ENCODE measurements around the gene ERN1.

- TF ChIP-seq PTBP1 (IDR thresholded peaks at IDR 0.05; ENCODE audit: low read depth, low read length, poor library complexity, severe bottlenecking) (no peak), KDM3A (CRISPR knock-in tag; IDR thresholded peaks at IDR 0.05; ENCODE audit: low read depth) (no peak), MTA3 (CRISPR knock-in tag; IDR thresholded peaks at IDR 0.05) (no peak), ZNF768 (CRISPR knock-in tag; IDR thresholded peaks at IDR 0.05) (no peak), ZNF776 (CRISPR knock-in tag; IDR thresholded peaks at IDR 0.05) (no peak), RBM22 (optimal IDR thresholded peaks at IDR 0.05; ENCODE audit: low read length) (no peak), CHD2 (IDR thresholded peaks at IDR 0.05; ENCODE audit: low read depth, low read length) (no peak)
- TF ChIP-seq, protein P1, sequence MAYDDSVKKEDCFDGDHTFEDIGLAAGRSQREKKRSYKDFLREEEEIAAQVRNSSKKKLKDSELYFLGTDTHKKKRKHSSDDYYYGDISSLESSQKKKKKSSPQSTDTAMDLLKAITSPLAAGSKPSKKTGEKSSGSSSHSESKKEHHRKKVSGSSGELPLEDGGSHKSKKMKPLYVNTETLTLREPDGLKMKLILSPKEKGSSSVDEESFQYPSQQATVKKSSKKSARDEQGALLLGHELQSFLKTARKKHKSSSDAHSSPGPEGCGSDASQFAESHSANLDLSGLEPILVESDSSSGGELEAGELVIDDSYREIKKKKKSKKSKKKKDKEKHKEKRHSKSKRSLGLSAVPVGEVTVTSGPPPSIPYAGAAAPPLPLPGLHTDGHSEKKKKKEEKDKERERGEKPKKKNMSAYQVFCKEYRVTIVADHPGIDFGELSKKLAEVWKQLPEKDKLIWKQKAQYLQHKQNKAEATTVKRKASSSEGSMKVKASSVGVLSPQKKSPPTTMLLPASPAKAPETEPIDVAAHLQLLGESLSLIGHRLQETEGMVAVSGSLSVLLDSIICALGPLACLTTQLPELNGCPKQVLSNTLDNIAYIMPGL (CRISPR knock-in tag; IDR thresholded peaks at IDR 0.05; ENCODE audit: borderline replicate concordance in 1 of 2, low read depth in 1 of 2) = no peak
- TF ChIP-seq, protein P2, sequence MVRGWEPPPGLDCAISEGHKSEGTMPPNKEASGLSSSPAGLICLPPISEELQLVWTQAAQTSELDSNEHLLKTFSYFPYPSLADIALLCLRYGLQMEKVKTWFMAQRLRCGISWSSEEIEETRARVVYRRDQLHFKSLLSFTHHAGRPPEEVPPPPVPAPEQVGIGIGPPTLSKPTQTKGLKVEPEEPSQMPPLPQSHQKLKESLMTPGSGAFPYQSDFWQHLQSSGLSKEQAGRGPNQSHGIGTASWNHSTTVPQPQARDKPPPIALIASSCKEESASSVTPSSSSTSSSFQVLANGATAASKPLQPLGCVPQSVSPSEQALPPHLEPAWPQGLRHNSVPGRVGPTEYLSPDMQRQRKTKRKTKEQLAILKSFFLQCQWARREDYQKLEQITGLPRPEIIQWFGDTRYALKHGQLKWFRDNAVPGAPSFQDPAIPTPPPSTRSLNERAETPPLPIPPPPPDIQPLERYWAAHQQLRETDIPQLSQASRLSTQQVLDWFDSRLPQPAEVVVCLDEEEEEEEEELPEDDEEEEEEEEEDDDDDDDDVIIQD (CRISPR knock-in tag; IDR thresholded peaks at IDR 0.05; ENCODE audit: low read depth) = no peak
- TF ChIP-seq, protein P3, sequence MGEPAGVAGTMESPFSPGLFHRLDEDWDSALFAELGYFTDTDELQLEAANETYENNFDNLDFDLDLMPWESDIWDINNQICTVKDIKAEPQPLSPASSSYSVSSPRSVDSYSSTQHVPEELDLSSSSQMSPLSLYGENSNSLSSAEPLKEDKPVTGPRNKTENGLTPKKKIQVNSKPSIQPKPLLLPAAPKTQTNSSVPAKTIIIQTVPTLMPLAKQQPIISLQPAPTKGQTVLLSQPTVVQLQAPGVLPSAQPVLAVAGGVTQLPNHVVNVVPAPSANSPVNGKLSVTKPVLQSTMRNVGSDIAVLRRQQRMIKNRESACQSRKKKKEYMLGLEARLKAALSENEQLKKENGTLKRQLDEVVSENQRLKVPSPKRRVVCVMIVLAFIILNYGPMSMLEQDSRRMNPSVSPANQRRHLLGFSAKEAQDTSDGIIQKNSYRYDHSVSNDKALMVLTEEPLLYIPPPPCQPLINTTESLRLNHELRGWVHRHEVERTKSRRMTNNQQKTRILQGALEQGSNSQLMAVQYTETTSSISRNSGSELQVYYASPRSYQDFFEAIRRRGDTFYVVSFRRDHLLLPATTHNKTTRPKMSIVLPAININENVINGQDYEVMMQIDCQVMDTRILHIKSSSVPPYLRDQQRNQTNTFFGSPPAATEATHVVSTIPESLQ (CRISPR knock-in tag; conservative IDR thresholded peaks at IDR 0.05) = no peak
These were observed 75.6 kb downstream of the ERN1 start for GRCh38 chr17:64054304-64054703.

All from HepG2 (cell line).